HEK293 (cell line): Measurements from ENCODE around the gene COA8.

ENCODE experiments used
- CTCF ChIA-PET: fragments of 350-600 bp; formaldehyde crosslinking; extraction: SDS; loops from one replicate; lab custom pipeline; 2021; ENCODE audit warnings: antibody characterized with exemption; lab: Yijun Ruan, JAX
- POLR2A ChIA-PET: fragments of 300-600 bp; formaldehyde crosslinking; extraction: SDS; loops from one replicate; lab custom pipeline; 2020; ENCODE audit warnings: antibody characterized with exemption, inconsistent platforms; lab: Yijun Ruan, JAX
- H3K27ac ChIP-seq: fragments of 200-500 bp; sonication (Bioruptor generic); 2 replicates; pipeline ENCODE4 v1.5.1; 2014; ENCODE audit warnings: low read depth, low read length, control low read depth, inconsistent platforms; ENCODE audit errors: extremely low read depth
- H3K36me3 ChIP-seq, 2 experiments: fragments of 200-500 bp in 1 of 2; sonication (Bioruptor generic) in 1 of 2; 1 replicate in 1 of 2; 2 replicates in 1 of 2; pipeline ENCODE4 v1.5.1; 2014 to 2017; ENCODE audit warnings: inconsistent platforms in 2 of 2, low read length in 2 of 2; ENCODE audit not compliant: control insufficient read depth in 2 of 2, insufficient read depth in 1 of 2
- H3K4me1 ChIP-seq: fragments of 200-500 bp; sonication (Bioruptor generic); 2 replicates; pipeline ENCODE4 v1.5.1; 2014; ENCODE audit warnings: mild to moderate bottlenecking, low read length, inconsistent platforms; ENCODE audit not compliant: control insufficient read depth, insufficient read depth
- H3K4me3 ChIP-seq: 2 replicates; pipeline ENCODE4 v1.5.1; 2011; ENCODE audit warnings: low read depth, mild to moderate bottlenecking, control low read depth, low read length, moderate library complexity
- H3K9me3 ChIP-seq: fragments of 200-500 bp; sonication (Bioruptor generic); 2 replicates; pipeline ENCODE4 v1.5.1; 2014; ENCODE audit warnings: low read depth, low read length, inconsistent platforms; ENCODE audit not compliant: control insufficient read depth, insufficient read depth
- GFI1B ChIP-seq: fragments of 450-650 bp; formaldehyde crosslinking; IDR thresholded peaks from 2 replicates; pipeline ENCODE4 v1.5.1; 2016; ENCODE audit warnings: missing biosample characterization, missing genetic modification characterization
- KLF7 ChIP-seq: fragments of 450-650 bp; formaldehyde crosslinking; IDR thresholded peaks from 2 replicates; pipeline ENCODE4 v1.5.1; 2016; ENCODE audit warnings: missing biosample characterization, missing genetic modification characterization, borderline replicate concordance
- OSR2 ChIP-seq: fragments of 450-650 bp; formaldehyde crosslinking; IDR thresholded peaks from 2 replicates; pipeline ENCODE4 v1.5.1; 2016; ENCODE audit warnings: missing biosample characterization, missing genetic modification characterization
- OVOL3 ChIP-seq: fragments of 450-650 bp; formaldehyde crosslinking; IDR thresholded peaks from 2 replicates; pipeline ENCODE4 v1.5.1; 2016; ENCODE audit warnings: missing biosample characterization, missing genetic modification characterization
- PRDM1 ChIP-seq: fragments of 450-650 bp; formaldehyde crosslinking; IDR thresholded peaks from 2 replicates; pipeline ENCODE4; 2016; ENCODE audit warnings: missing biosample characterization, missing genetic modification characterization
- REPIN1 ChIP-seq: fragments of 450-650 bp; formaldehyde crosslinking; IDR thresholded peaks from 2 replicates; pipeline ENCODE4 v1.5.1; 2017; ENCODE audit warnings: missing biosample characterization, missing genetic modification characterization, low read depth
- SP2 ChIP-seq: fragments of 450-650 bp; formaldehyde crosslinking; IDR thresholded peaks from 2 replicates; pipeline ENCODE4 v1.5.1; 2016; ENCODE audit warnings: missing biosample characterization, missing genetic modification characterization
- SP7 ChIP-seq: fragments of 450-650 bp; formaldehyde crosslinking; IDR thresholded peaks from 2 replicates; pipeline ENCODE4 v1.5.1; 2016; ENCODE audit warnings: missing biosample characterization, missing genetic modification characterization
- TCF7L2 ChIP-seq: IDR thresholded peaks from 2 replicates; pipeline ENCODE4 v1.6.1; 2011; ENCODE audit warnings: low read depth, mild to moderate bottlenecking, inconsistent platforms, low read length, moderate library complexity, borderline replicate concordance
- WT1 ChIP-seq: fragments of 450-650 bp; formaldehyde crosslinking; IDR thresholded peaks from 2 replicates; pipeline ENCODE4 v1.5.1; 2016; ENCODE audit warnings: missing biosample characterization, missing genetic modification characterization
- ZBTB7A ChIP-seq: fragments of 450-650 bp; formaldehyde crosslinking; IDR thresholded peaks from 2 replicates; pipeline ENCODE4 v1.5.1; 2016; ENCODE audit warnings: low read depth, missing biosample characterization, missing genetic modification characterization
- ZNF175 ChIP-seq: fragments of 450-650 bp; formaldehyde crosslinking; IDR thresholded peaks from 2 replicates; pipeline ENCODE4 v1.5.1; 2016; ENCODE audit warnings: missing biosample characterization, missing genetic modification characterization
- ZNF18 ChIP-seq: fragments of 450-650 bp; formaldehyde crosslinking; IDR thresholded peaks from 2 replicates; pipeline ENCODE4 v1.5.1; 2016; ENCODE audit warnings: missing biosample characterization, missing genetic modification characterization
- ZNF2 ChIP-seq: fragments of 450-650 bp; formaldehyde crosslinking; IDR thresholded peaks from 2 replicates; pipeline ENCODE4 v1.5.1; 2016; ENCODE audit warnings: missing biosample characterization, missing genetic modification characterization
- ZNF26 ChIP-seq: fragments of 450-650 bp; formaldehyde crosslinking; IDR thresholded peaks from 2 replicates; pipeline ENCODE4 v1.5.1; 2016; ENCODE audit warnings: missing biosample characterization, missing genetic modification characterization
- ZNF311 ChIP-seq: fragments of 450-650 bp; formaldehyde crosslinking; IDR thresholded peaks from 2 replicates; pipeline ENCODE4 v1.5.1; 2017; ENCODE audit warnings: missing biosample characterization, missing genetic modification characterization, borderline replicate concordance
- ZNF350 ChIP-seq: fragments of 450-650 bp; formaldehyde crosslinking; IDR thresholded peaks from 2 replicates; pipeline ENCODE4 v1.5.0; 2017; ENCODE audit warnings: missing biosample characterization, mild to moderate bottlenecking, missing genetic modification characterization
- ZNF37A ChIP-seq: fragments of 450-650 bp; IDR thresholded peaks from 2 replicates; pipeline ENCODE4 v1.5.1; 2018; ENCODE audit warnings: missing biosample characterization, missing genetic modification characterization
- ZNF404 ChIP-seq: fragments of 450-650 bp; formaldehyde crosslinking; IDR thresholded peaks from 2 replicates; pipeline ENCODE4 v1.5.1; 2017; ENCODE audit warnings: missing biosample characterization, missing genetic modification characterization
- ZNF473 ChIP-seq: fragments of 450-650 bp; formaldehyde crosslinking; IDR thresholded peaks from 2 replicates; pipeline ENCODE4 v1.5.1; 2017; ENCODE audit warnings: missing biosample characterization, missing genetic modification characterization
- ZNF571 ChIP-seq: fragments of 450-650 bp; formaldehyde crosslinking; IDR thresholded peaks from 2 replicates; pipeline ENCODE4 v1.5.0; 2017; ENCODE audit warnings: missing biosample characterization, missing genetic modification characterization
- ZNF610 ChIP-seq: fragments of 450-650 bp; formaldehyde crosslinking; IDR thresholded peaks from 2 replicates; pipeline ENCODE4 v1.5.1; 2016; ENCODE audit warnings: missing biosample characterization, missing genetic modification characterization, borderline replicate concordance
- ZNF639 ChIP-seq: fragments of 450-650 bp; formaldehyde crosslinking; IDR thresholded peaks from 2 replicates; pipeline ENCODE4 v1.5.1; 2016; ENCODE audit warnings: missing biosample characterization, missing genetic modification characterization

COA8 gene

GRCh38 chr14:103578401-103579075, 15.8 kb downstream of the COA8 start:
- TF ChIP-seq TCF7L2: no peak
- no peak for TF ChIP-seq ZNF350 (tag by site-specific recombination)
- no peak for TF ChIP-seq PRDM1
- TF ChIP-seq SP7 (tag by site-specific recombination): no peak
- TF ChIP-seq ZNF639: no peak
- TF ChIP-seq ZBTB7A (tag by site-specific recombination): no peak
- TF ChIP-seq ZNF26 (tag by site-specific recombination): no peak
- TF ChIP-seq ZNF610 (tag by site-specific recombination): no peak
- no peak for TF ChIP-seq ZNF37A (tag by site-specific recombination)
- TF ChIP-seq ZNF175: no peak
- TF ChIP-seq ZNF404: no peak
- no peak for TF ChIP-seq OSR2 (tag by site-specific recombination)
- no peak for TF ChIP-seq SP2 (tag by site-specific recombination)
- TF ChIP-seq KLF7 (tag by site-specific recombination): no peak
- no peak for TF ChIP-seq ZNF18 (tag by site-specific recombination)
- no peak for TF ChIP-seq REPIN1
- no peak for TF ChIP-seq ZNF571
- no peak for TF ChIP-seq OVOL3
- Histone ChIP-seq H3K4me3 (no peak overlapping the region), H3K9me3 (no peaks in the 10 kb centered on the region), H3K27ac (no peak overlapping the region), H3K36me3 (peaks cover 3 to 40% of the 10 kb centered on the region in 2 experiments; a peak in 2 of 3 replicates), H3K4me1 (peaks cover 10% of the 10 kb centered on the region)
- CTCF ChIA-PET: interaction anchor here (0.5 kb wide), 1 partner anchor 11 kb away, joined by 3 read pairs; no protein-coding TSS in a partner anchor
- POLR2A ChIA-PET: no interaction called here

- Histone ChIP-seq H3K9me3 (no peaks in the 10 kb centered on the region), H3K36me3 (peaks cover 0 to 23% of the 10 kb centered on the region in 2 experiments; a peak in 2 of 3 replicates), H3K4me1 (peaks cover 9% of the 10 kb centered on the region), H3K4me3 (no peak overlapping the region), H3K27ac (no peak overlapping the region)
- no peak for TF ChIP-seq GFI1B (tag by site-specific recombination)
- no peak for TF ChIP-seq WT1 (tag by site-specific recombination)
- no peak for TF ChIP-seq ZNF473 (tag by site-specific recombination)
- TF ChIP-seq ZNF2 (tag by site-specific recombination): no peak
- TF ChIP-seq ZNF311 (tag by site-specific recombination): no peak
- ChIA-PET POLR2A (interaction anchor here (0.6 kb wide), 1 partner anchor 10 kb away, joined by 4 read pairs; no protein-coding TSS in a partner anchor), CTCF (interaction anchor here (0.6 kb wide), 1 partner anchor 20 kb away, joined by 3 read pairs; no protein-coding TSS in a partner anchor)
Observed at GRCh38 chr14:103581206-103581605, 18.4 kb downstream of the COA8 start.
